Measurements from ENCODE around the gene SHB. TPM values are rescaled to one million over a fixed set of nuclear protein-coding genes. Genes with fewer than 3 reads are reported as not detected.
A peak's percentile ranks its signal among the peaks of the same experiment; 100 is the strongest.

The SHB gene
- total and polyA plus RNA-seq, 2 donors (not counting 1 experiment from before 2014, with no cell fraction given) = 9.9 to 13.9 TPM

- Histone ChIP-seq H2AFZ (ENCODE audit: low read length) (no peak overlapping the region), H3K4me2 (ENCODE audit: extremely low read depth, insufficient read depth, low read length) (peak overlapping the region; percentile 92), H4K20me1 (ENCODE audit: control insufficient read depth, extremely low read depth, insufficient read depth, low read length) (no peaks in the 10 kb centered on the region), H3K4me1 (ENCODE audit: control insufficient read depth, extremely low read depth, insufficient read depth, low read length) (peaks cover 19% of the 10 kb centered on the region), H3K9me3 (ENCODE audit: control insufficient read depth, insufficient read depth, low read depth, low read length) (no peaks in the 10 kb centered on the region), H3K79me2 (ENCODE audit: control insufficient read depth, insufficient read depth, low read length) (peaks cover 6% of the 10 kb centered on the region), H3K27ac (ENCODE audit: insufficient read depth, low read length) (peak overlapping the region; percentile 96), H3K4me3 (replicated peaks in 1 of 4; ENCODE audit: control extremely low read depth in 1 of 4, insufficient read depth in 1 of 4, low read depth in 3 of 4, low read length in 4 of 4) (no peak overlapping the region), H3K36me3 (ENCODE audit: control insufficient read depth, insufficient read depth, low read length) (peaks cover 7% of the 10 kb centered on the region), H3K9ac (ENCODE audit: insufficient read depth, low read length) (peak overlapping the region; percentile 45), H3K27me3 (ENCODE audit: control insufficient read depth, insufficient read depth, low read length) (no peaks in the 10 kb centered on the region)
- TF ChIP-seq EZH2 (IDR thresholded peaks at IDR 0.05; ENCODE audit: low read length, missing control alignments) (no peak), CTCF (conservative IDR thresholded peaks at IDR 0.05 in 1 of 2, IDR thresholded peaks at IDR 0.05 in 1 of 2; ENCODE audit: low read depth in 1 of 2, low read length in 2 of 2) (no peak)
- no peak for DNase-seq (ENCODE audit: low read depth in 2 of 2)
These were observed 115.7 kb downstream of the SHB start for GRCh38 chr9:37953206-37953774.

DNA sequence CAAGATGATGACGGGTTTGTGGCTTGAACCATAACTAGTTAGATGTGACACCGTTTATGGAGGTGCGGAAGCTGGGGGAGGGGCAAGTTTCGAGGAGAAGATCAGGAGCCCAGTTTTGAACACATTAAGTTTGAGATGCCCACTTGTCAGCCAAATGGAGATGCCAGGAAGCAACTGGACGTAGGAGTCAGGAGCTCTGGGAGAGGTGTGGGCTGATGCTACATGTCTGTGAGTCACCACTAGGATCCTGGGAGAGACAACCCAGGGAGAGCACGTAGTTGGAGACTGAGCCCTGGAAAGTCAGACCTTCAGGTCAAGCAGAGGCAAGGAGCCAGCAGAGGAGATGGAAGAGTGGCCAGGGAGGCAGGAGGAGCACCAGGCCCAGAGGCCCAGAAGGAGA lies 116.3 kb downstream of the SHB start:
- Histone ChIP-seq H3K9ac (ENCODE audit: insufficient read depth, low read length) (no peak overlapping the region), H3K4me3 (replicated peaks in 1 of 4; ENCODE audit: control extremely low read depth in 1 of 4, insufficient read depth in 1 of 4, low read depth in 3 of 4, low read length in 4 of 4) (no peak overlapping the region), H3K9me3 (ENCODE audit: control insufficient read depth, insufficient read depth, low read depth, low read length) (no peaks in the 10 kb centered on the region), H4K20me1 (ENCODE audit: control insufficient read depth, extremely low read depth, insufficient read depth, low read length) (no peaks in the 10 kb centered on the region), H3K4me1 (ENCODE audit: control insufficient read depth, extremely low read depth, insufficient read depth, low read length) (peaks cover 22% of the 10 kb centered on the region), H2AFZ (ENCODE audit: low read length) (no peak overlapping the region), H3K27me3 (ENCODE audit: control insufficient read depth, insufficient read depth, low read length) (no peaks in the 10 kb centered on the region), H3K4me2 (ENCODE audit: extremely low read depth, insufficient read depth, low read length) (no peak overlapping the region), H3K27ac (ENCODE audit: insufficient read depth, low read length) (peak overlapping the region; percentile 96), H3K79me2 (ENCODE audit: control insufficient read depth, insufficient read depth, low read length) (peaks cover 6% of the 10 kb centered on the region), H3K36me3 (ENCODE audit: control insufficient read depth, insufficient read depth, low read length) (peaks cover 9% of the 10 kb centered on the region)
- TF ChIP-seq EZH2 (IDR thresholded peaks at IDR 0.05; ENCODE audit: low read length, missing control alignments) = no peak
- TF ChIP-seq CTCF (conservative IDR thresholded peaks at IDR 0.05 in 1 of 2, IDR thresholded peaks at IDR 0.05 in 1 of 2; ENCODE audit: low read depth in 1 of 2, low read length in 2 of 2) = no peak
- DNase-seq (ENCODE audit: low read depth in 2 of 2) = peak; percentile 61 to 87

DNA sequence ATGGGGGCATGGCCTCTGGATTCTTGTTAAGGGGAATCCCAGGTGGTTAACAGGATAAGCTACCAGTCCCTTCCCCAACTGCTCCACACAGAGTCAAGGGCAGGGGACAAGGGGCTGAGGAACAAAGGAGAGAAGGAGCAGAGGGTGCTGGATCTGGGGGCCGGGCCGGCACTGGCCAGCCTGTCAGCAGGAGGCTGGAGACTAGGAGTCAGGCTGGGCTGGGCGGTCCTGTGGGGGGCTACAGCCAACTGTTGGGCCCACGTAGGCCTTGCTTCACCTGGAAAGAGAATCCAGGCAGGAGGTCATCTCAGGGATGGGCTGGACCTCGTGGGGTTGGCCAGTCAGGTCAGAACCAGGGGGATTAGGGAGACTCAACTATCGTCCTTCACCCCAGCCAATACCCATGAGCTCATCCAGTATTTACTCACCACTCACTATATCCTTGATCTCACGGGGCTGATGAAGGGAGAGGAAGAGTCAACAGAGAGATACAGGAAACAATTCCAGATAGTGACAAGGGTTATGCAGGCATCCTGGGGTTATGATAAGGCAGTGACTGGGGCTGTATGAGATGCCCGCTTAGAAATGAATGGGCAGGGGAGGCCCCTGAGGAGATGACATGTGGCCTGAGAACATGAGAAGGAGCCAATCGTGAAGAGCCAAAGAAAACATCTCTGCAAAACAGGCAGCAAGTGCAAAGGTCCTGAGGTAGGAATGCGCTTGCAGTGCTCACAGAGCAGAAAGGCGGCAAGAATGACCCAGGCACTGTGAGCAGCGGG lies 117.2 kb downstream of the SHB start:
- Histone ChIP-seq H3K79me2 (ENCODE audit: control insufficient read depth, insufficient read depth, low read length) (peaks cover 4% of the 10 kb centered on the region), H3K9me3 (ENCODE audit: control insufficient read depth, insufficient read depth, low read depth, low read length) (no peaks in the 10 kb centered on the region), H2AFZ (ENCODE audit: low read length) (no peak overlapping the region), H3K36me3 (ENCODE audit: control insufficient read depth, insufficient read depth, low read length) (peaks cover 10% of the 10 kb centered on the region), H3K9ac (ENCODE audit: insufficient read depth, low read length) (no peak overlapping the region), H3K4me3 (replicated peaks in 1 of 4; ENCODE audit: control extremely low read depth in 1 of 4, insufficient read depth in 1 of 4, low read depth in 3 of 4, low read length in 4 of 4) (no peak overlapping the region), H3K27me3 (ENCODE audit: control insufficient read depth, insufficient read depth, low read length) (no peaks in the 10 kb centered on the region), H3K4me2 (ENCODE audit: extremely low read depth, insufficient read depth, low read length) (no peak overlapping the region), H4K20me1 (ENCODE audit: control insufficient read depth, extremely low read depth, insufficient read depth, low read length) (no peaks in the 10 kb centered on the region), H3K4me1 (ENCODE audit: control insufficient read depth, extremely low read depth, insufficient read depth, low read length) (peaks cover 22% of the 10 kb centered on the region), H3K27ac (ENCODE audit: insufficient read depth, low read length) (peak overlapping the region; percentile 96)
- DNase-seq (ENCODE audit: low read depth in 2 of 2) = no peak
- TF ChIP-seq CTCF (conservative IDR thresholded peaks at IDR 0.05 in 1 of 2, IDR thresholded peaks at IDR 0.05 in 1 of 2; ENCODE audit: low read depth in 1 of 2, low read length in 2 of 2) (no peak), EZH2 (IDR thresholded peaks at IDR 0.05; ENCODE audit: low read length, missing control alignments) (no peak)
